Thyroid gland (tissue), 4 donors: ENCODE measurements around the gene WNT2.

ENCODE experiments used
- POLR2A ChIP-seq, 2 donors: fragments of 450-650 bp; IDR thresholded peaks; one replicate each; pipeline ENCODE4 v1.6.1; 2017; ENCODE audit warnings: antibody characterized with exemption in 2 of 2, mild to moderate bottlenecking in 2 of 2, moderate library complexity in 1 of 2
- TF ChIP-seq, protein P1 (sequence below), 6 experiments: fragments of 200-600 bp in 3 of 6; fragments of 450-650 bp in 3 of 6; sonication (generic) in 3 of 6; IDR thresholded peaks; one replicate each; pipeline ENCODE4 v1.5.1; 2016 to 2019; ENCODE audit warnings: antibody characterized with exemption in 6 of 6, mild to moderate bottlenecking in 2 of 6, inconsistent platforms in 1 of 6, moderate library complexity in 1 of 6

DNA sequence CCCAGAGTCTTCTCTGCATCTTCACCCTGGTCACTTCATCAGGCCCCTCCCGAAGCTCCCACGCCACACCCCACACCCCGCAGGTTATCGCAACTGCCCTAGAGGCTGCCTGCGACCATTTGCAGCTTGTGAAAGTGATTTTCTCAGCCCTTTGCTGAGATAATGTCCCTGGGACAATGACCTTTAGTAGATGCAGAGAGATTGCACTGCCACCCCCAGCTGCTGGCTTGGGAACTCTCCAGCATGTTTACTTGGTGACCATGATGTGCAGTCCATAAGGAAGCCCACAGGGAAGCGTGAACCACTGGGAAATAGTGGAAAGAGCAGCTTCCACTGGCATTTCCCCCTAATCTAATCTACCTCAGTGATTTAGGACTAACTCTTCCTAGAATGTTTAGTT is 97.3 kb downstream of the WNT2 start:
- no peak for TF ChIP-seq POLR2A (IDR thresholded peaks at IDR 0.05)
- TF ChIP-seq, protein P1, sequence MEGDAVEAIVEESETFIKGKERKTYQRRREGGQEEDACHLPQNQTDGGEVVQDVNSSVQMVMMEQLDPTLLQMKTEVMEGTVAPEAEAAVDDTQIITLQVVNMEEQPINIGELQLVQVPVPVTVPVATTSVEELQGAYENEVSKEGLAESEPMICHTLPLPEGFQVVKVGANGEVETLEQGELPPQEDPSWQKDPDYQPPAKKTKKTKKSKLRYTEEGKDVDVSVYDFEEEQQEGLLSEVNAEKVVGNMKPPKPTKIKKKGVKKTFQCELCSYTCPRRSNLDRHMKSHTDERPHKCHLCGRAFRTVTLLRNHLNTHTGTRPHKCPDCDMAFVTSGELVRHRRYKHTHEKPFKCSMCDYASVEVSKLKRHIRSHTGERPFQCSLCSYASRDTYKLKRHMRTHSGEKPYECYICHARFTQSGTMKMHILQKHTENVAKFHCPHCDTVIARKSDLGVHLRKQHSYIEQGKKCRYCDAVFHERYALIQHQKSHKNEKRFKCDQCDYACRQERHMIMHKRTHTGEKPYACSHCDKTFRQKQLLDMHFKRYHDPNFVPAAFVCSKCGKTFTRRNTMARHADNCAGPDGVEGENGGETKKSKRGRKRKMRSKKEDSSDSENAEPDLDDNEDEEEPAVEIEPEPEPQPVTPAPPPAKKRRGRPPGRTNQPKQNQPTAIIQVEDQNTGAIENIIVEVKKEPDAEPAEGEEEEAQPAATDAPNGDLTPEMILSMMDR (IDR thresholded peaks at IDR 0.05) = no peak
